Lung (tissue), 12 donors: ENCODE measurements around the gene SLC26A3. TPM values are rescaled to one million over a fixed set of nuclear protein-coding genes. Genes with fewer than 3 reads are reported as not detected.

Experiments used
- ATAC-seq: fragments of 200-7000 bp; cut with Tn5 transposase; one replicate; pipeline ENCODE4 v1.9.1; 2020; ENCODE audit warnings: moderate number of reproducible peaks; ENCODE audit not compliant: insufficient read depth, low FRiP score
- DNase-seq, 3 donors: peaks; one replicate each; pipeline ENCODE4 v3.0.0-alpha.2; 2013 to 2017
- H3K27ac ChIP-seq, 2 donors: one replicate each; pipeline ENCODE4 v1.5.1; 2013; ENCODE audit warnings: mild to moderate bottlenecking in 2 of 2, moderate library complexity in 2 of 2, control low read depth in 1 of 2, inconsistent platforms in 1 of 2, low read depth in 1 of 2, low read length in 1 of 2
- H3K27me3 ChIP-seq, 3 donors: one replicate each; pipeline ENCODE4 v1.5.1; 2013; ENCODE audit warnings: low read length in 2 of 3; ENCODE audit not compliant: control insufficient read depth in 3 of 3, insufficient read depth in 3 of 3
- H3K36me3 ChIP-seq, 4 donors: one replicate each; pipeline ENCODE4 v1.5.1; 2013; ENCODE audit warnings: low read length in 4 of 4, mild to moderate bottlenecking in 1 of 4, moderate library complexity in 1 of 4; ENCODE audit not compliant: control insufficient read depth in 4 of 4, insufficient read depth in 4 of 4
- H3K4me1 ChIP-seq, 5 donors: one replicate each; pipeline ENCODE4 v1.5.1; 2013; ENCODE audit warnings: low read length in 5 of 5, mild to moderate bottlenecking in 2 of 5, moderate library complexity in 1 of 5; ENCODE audit not compliant: control insufficient read depth in 5 of 5, insufficient read depth in 5 of 5
- H3K4me3 ChIP-seq: one replicate; pipeline ENCODE4 v1.5.1; 2013; ENCODE audit warnings: mild to moderate bottlenecking, control low read depth, moderate library complexity
- H3K9ac ChIP-seq, 2 donors: one replicate each; pipeline ENCODE4 v1.5.1; 2013; ENCODE audit warnings: low read length in 2 of 2, control low read depth in 1 of 2; ENCODE audit not compliant: insufficient read depth in 1 of 2
- H3K9me3 ChIP-seq, 4 donors: one replicate each; pipeline ENCODE4 v1.5.1; 2013; ENCODE audit warnings: low read length in 3 of 4, mild to moderate bottlenecking in 1 of 4, moderate library complexity in 1 of 4; ENCODE audit not compliant: control insufficient read depth in 4 of 4, insufficient read depth in 3 of 4
- CTCF ChIP-seq: IDR thresholded peaks from 2 replicates; pipeline ENCODE4 v1.5.1; 2012; ENCODE audit warnings: mild to moderate bottlenecking; ENCODE audit errors: control extremely low read depth, extremely low read depth
- WGBS, 2 donors: extraction: QIAGEN DNeasy Blood & Tissue Kit; methylation state at CpG; one replicate each; pipeline ENCODE4 v1.1.7; 2013; 5-methylcytosine and 5-hydroxymethylcytosine counted together
- polyA plus RNA-seq, 2 donors: library from polyadenylated mRNA; stranded (reverse); fragments of 200-250 nt; gene quantifications; one replicate each; pipeline ENCODE4 v1.2.1, GENCODE V29; 2013
- total RNA-seq, 2 donors: library from RNA; depleted of rRNA in 1 of 2; stranded (reverse); fragments of >200 nt in 1 of 2; gene quantifications; one replicate each; pipeline ENCODE4 v1.2.1, GENCODE V29; 2014 to 2021
- donor health status: control.
- donor health status: control.
- donor health status: Bipolar disorder and iron deficiency.
- donor health status: healthy.
- donor health status: DM: yes; HTN: yes; CAD: no.

Gene SLC26A3
- total and polyA plus RNA-seq, 4 donors = 0.28 to 0.31 TPM; not detected in 2

- DNase-seq (no peak), ATAC-seq (no peak)
- WGBS, 2 donors = 53 to 61% methylated on average over 4 of the region's 4 CpGs
- Histone ChIP-seq H3K4me1 (peaks cover 0 to 7% (median 0%) of the 10 kb centered on the region in 5 donors), H3K27ac (no peak overlapping the region), H3K9ac (no peak overlapping the region), H3K4me3 (no peak overlapping the region), H3K36me3 (no peaks in the 10 kb centered on the region), H3K9me3 (no peaks in the 10 kb centered on the region), H3K27me3 (no peaks in the 10 kb centered on the region)
- TF ChIP-seq CTCF = no peak
These were observed 12.3 kb upstream of the SLC26A3 start for GRCh38 chr7:107815254-107815882.

- Histone ChIP-seq H3K4me3 (no peak overlapping the region), H3K27me3 (no peaks in the 10 kb centered on the region), H3K36me3 (no peaks in the 10 kb centered on the region), H3K27ac (no peak overlapping the region), H3K9me3 (no peaks in the 10 kb centered on the region), H3K9ac (no peak overlapping the region), H3K4me1 (peaks cover 0 to 7% (median 0%) of the 10 kb centered on the region in 5 donors)
- ATAC-seq (no peak), DNase-seq (no peak)
- WGBS, 2 donors = 80 to 90% methylated on average over 3 of the region's 3 CpGs
- TF ChIP-seq CTCF = no peak
These were observed 10.5 kb upstream of the SLC26A3 start for GRCh38 chr7:107813524-107813923.

- peaks cover 0 to 7% (median 0%) of the 10 kb centered on the region in 5 donors for H3K4me1 ChIP-seq
- DNase-seq = peak in 1 of 3 donors; percentile 11
- no peaks in the 10 kb centered on the region for H3K27me3 ChIP-seq
- H3K27ac ChIP-seq = no peak overlapping the region
- 81 to 94% methylated on average over 5 of the region's 5 CpGs for WGBS, 2 donors
- no peak for ATAC-seq
- TF ChIP-seq CTCF = no peak
- no peak overlapping the region for H3K9ac ChIP-seq
- H3K4me3 ChIP-seq = no peak overlapping the region
- no peaks in the 10 kb centered on the region for H3K9me3 ChIP-seq
- no peaks in the 10 kb centered on the region for H3K36me3 ChIP-seq
These were observed 8.9 kb upstream of the SLC26A3 start for GRCh38 chr7:107811934-107812333.

GRCh38 chr7:107810626-107811025 lies 7.6 kb upstream of the SLC26A3 start:
- TF ChIP-seq CTCF = no peak
- Histone ChIP-seq H3K9me3 (no peaks in the 10 kb centered on the region), H3K4me1 (no peaks in the 10 kb centered on the region), H3K9ac (no peak overlapping the region), H3K27me3 (no peaks in the 10 kb centered on the region), H3K4me3 (no peak overlapping the region), H3K36me3 (no peaks in the 10 kb centered on the region), H3K27ac (no peak overlapping the region)
- DNase-seq (no peak), ATAC-seq (no peak)
- WGBS, 2 donors = 76 to 93% methylated on average over 3 of the region's 3 CpGs
